ENCODE data around the gene NMB.
A peak's percentile ranks its signal among the peaks of the same experiment; 100 is the strongest.
"Not testable (repeated sequence)": the region's sequence is repeated elsewhere in the genome, so short reads cannot be mapped to it uniquely, and the experiment has no call there.

NMB gene

DNA sequence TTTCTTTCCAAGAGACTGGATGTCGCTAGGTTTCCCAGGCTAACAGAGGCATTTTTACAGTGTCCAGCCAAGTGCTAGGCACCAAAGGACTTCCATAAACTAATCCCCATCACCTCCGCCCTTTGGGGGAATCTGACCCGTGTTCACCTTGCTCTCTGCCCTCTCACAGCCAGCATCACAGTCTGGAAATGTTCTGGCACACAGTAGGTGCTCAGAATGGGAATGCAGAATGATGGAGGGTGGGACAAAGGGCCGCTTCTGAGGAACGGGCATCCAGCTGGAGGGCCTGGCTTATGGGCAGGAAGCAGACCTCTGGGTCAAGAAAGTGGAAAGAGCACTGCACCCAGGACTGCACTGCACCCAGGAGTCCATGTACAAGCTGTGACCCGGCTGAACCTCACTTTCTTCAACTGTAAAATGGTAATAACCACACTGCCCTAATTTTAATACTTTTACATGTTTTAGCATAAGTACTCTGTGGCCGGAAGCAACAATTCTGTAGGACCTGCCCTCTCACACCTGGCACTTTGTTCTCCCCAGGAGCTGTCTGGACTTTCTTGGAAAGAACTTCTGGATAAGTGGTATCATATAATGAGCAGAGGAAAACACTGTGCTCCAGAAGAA lies 901 bp upstream of the NMB start:
- intact Hi-C loops (cut with DNase I), result loop anchor here (10.0 kb wide), 1 partner anchor 286 kb away; no protein-coding TSS in a partner anchor

DNA sequence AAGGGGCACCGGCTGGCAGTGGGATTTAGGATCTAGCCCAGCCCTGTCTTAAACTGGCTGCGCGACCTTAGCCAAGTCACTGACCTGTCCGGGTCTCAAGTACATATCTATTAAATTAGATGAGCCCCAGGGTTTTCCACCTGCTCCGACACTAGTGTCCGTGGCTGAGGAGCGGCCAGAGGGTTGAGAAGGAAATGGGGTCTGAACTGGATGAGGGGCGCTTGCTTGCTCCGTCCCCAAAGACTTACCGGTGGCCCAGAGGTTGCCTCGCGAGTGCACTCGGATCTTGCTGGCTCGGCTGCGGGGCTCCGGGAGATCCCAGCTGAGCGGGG lies 285 bp downstream of the NMB start:
- intact Hi-C loops (cut with DNase I), result loop anchor here (10.0 kb wide), 1 partner anchor 287 kb away; no protein-coding TSS in a partner anchor
- DNase-seq, result no peak

More for the DNA sequence above, 901 bp upstream of the NMB start:
- DNase-seq, result no peak

DNA sequence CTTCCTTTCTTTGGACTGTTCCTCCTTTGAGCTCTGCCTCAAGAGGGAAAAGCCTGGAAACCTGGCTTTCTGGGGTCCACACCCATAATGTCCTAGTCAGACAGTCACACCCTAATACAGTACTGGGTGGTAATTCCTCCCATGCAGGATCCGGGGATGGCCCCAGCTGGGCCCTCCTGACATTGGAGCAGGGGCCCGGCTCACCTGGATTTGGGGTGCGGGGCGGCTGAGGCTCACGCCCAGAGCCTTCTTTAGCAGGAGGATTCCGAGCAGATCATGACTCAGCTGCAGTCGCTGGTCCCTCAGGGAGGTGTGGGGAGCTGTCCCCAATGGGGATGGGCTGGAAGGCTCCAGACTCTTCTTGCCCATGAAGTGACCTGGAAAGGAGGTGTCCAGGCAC lies 1.0 kb downstream of the NMB start:
- no peak for DNase-seq
- intact Hi-C loops (cut with DNase I), result loop anchor here (10.0 kb wide), 1 partner anchor 288 kb away; no protein-coding TSS in a partner anchor

DNA sequence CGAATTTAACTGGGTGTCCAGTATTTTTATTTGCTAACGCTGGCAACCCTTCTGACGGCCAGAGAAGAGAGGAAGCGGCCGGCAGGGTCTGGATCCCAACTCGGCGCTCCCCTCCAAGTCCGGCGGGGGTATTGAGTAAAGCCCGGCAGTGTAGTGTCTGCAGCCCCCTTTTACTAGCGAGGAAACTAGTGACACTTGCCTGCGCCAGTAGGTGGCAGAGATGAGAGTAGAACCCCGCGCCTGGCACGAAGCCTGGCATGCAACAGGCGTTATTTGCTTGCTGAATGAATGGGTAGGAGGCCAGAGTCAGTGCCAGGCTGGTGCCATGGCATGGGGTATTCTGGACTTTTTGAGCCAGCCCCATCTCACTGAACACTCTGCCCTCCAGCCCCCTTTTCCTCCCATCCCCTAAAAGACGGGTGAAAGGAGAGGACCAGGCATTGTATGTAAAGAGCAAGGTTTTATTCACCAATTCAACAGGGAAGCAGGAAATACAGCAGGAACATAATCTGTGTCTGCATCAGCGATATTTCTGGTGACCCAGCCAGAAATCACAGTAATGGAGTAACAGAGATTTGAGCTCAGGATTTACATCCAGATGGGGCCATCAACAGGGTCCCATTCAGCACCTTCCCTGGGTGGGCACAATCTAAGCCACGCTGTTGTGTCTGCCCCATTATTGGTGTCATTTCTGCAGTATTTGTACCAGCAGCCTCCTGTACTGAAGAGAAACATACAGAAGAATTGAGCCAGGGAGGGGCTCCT lies 3.1 kb downstream of the NMB start:
- intact Hi-C loops (cut with DNase I), result loop anchor here (5.0 to 10.0 kb wide), 3 partner anchors 62 to 290 kb away; partner anchors contain the start of genes SEC11A and ZNF592
- DNase-seq, result peak; percentile 81 to 95 (median 89)

DNA sequence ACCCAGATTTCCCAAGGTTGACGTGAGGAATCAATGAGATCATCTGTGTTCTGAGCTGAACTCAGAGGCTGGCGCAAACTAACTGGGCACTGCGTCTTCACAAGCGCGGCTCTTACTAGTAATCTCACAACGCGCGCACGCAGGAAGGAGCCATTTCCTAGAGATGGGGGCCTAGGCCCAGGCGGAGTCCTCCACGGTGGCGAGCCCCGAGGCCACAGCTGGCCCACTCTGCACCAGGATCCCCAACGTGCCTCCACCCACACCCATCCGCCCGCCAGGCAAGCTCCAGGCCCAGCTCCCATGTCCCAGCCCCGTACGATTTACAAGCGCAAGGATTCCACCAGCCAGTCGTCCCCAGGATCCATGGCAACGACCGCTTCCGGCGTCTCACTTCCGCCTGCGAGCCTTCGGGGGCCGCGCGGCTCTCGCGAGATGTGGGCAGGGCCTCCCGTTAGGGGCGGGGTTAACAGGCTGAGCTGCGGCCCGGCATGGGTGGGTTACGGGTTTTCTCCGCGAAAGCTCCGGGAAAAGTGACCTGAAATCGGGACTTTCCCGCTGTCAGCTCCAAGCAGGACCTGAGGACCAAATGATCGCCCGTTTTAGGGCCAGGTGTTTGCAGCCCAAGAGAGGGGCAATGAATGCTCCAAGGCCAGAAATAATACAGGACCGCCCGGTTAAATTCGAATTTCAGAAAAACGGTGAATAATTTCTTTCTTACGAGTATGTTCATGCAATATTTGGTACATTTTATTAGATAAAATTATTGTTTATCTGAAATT lies 3.9 kb downstream of the NMB start, which contains the start of gene WDR73:
Gene WDR73, minus strand, starts transcription at position 374 of the 779 bp plus-strand sequence. Its CDS starts 9 bp downstream, at position 365.
- intact Hi-C loops (cut with DNase I), result loop anchor here (5.0 to 10.0 kb wide), 3 partner anchors 63 to 291 kb away; partner anchors contain the start of genes SEC11A and ZNF592
- peak; percentile 97 to 100 (median 99) for DNase-seq

DNA sequence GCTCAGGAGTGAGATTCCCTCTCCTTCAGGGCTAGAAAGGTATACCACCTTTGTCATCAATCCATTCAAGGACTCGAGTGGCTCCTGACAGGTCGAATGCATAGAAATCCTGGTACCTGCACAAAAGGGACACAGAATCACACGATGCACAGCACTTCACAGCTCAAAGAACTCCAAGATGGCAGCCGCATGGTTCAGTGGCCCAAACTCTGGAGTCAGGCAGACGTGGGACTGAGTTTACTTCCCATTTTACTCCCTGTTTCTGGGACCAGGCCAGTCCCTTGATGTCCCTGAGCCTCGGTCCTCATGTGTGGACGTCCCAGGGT lies 4.5 kb downstream of the NMB start:
- intact Hi-C loops (cut with DNase I), result loop anchor here (5.0 to 10.0 kb wide), 3 partner anchors 64 to 291 kb away; partner anchors contain the start of genes SEC11A and ZNF592

DNA sequence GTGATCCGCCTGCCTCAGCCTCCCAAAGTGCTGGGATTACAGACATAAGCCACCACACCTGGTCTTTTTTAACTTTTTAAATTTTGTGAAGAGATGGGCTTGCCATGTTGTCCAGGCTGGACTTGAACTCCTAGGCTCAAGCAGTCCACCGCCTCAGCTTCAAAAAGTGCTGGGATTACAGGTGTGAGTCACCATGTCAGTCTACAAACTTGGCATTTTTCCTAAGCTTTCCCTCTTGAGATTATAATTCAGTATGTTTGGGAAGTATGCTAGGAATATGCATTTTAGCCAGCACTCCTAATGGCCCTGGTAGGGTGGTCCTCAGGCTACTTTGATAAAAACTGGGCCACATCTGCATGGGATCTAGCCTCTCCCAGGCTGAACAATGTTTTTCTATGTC lies 8.3 kb downstream of the NMB start:
- no peak for DNase-seq
- intact Hi-C loops (cut with DNase I), result loop anchor here (5.0 to 10.0 kb wide), 3 partner anchors 68 to 295 kb away; partner anchors contain the start of genes SEC11A and ZNF592

More for the DNA sequence above, 4.5 kb downstream of the NMB start:
- DNase-seq, result peak in 7 of 42 donors; percentile 16 to 53 (median 34)

DNA sequence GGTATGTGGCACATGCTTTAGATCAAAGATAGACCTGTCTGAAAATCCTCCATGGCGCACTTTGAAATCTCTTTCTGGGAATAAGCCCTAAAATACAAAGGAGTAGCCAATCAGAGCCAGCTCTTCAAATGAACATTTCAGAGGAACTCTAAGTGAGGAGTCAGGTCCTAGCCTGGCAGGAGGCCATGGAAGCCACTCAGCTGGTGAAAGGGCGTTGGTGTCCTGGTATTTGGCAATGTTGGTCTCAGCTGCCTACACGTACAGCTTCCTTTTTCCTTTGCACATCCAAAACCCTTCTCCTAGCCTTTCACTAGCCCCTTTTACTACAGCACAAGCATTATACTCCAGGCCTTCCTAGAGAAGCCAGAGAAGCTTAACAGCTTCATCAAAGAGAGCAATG lies 9.5 kb downstream of the NMB start:
- DNase-seq, result no peak
- intact Hi-C loops (cut with DNase I), result no loop called here

DNA sequence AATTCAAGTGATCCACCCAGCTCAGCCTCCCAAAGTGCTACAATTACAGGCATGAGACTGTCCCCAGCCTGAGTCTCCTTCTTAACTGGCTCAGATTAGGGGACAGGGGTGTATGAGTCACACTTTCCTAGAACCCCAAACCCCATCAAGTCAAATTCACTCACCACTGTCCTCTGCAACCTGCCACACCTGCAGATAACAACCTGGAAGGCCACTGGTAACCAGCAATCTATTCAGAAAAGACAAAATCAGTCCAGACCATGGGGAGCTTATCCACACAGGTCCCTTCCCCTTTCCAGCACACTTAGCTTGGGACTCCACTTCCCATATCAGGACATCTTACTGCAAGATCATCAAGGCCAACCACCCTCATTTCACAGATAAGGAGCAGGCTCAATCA lies 10.3 kb downstream of the NMB start:
- intact Hi-C loops (cut with DNase I), result no loop called here
- DNase-seq, result no peak

DNA sequence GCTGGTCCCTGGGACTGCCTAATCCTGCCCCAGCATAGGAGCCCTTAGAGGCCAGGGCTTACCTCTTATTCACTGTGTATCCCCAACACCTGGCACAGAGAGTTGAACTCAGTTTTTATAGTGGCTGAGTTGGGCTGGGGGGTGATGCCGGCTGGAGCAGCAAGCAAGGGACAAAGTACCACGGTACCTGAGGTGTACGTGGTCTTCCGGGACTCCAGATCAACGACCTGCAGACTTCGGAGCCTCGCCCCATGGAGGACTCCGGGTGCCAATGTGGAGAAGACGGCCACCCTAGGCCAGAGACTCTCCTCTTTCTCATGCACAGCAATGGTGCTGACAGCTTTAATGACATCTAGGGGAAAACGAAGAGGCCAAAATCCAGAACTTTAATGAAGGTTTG lies 12.0 kb downstream of the NMB start:
- no peak for DNase-seq
- intact Hi-C loops (cut with DNase I), result no loop called here

DNA sequence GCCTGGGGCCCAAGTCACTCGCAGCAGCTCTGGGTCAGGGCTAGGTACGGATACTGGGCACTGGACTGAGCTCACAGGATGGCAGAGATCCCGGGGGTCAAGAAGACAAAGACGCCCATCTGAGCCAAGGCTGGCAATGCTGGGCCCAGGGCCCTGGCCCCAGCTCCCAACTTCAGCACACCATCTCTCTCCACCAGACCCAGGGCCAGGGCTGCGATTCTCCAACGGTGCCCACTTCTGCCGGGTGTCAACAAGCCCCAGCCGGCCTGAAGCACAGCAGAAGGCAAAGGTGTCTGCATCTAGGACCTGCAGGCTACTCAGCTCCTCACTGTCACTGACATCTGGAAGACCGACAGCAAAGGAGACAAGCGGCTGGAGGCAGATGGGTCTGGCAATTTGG lies 12.5 kb downstream of the NMB start:
- intact Hi-C loops (cut with DNase I), result no loop called here
- peak in 7 of 42 donors; percentile 13 to 58 (median 21) for DNase-seq

DNA sequence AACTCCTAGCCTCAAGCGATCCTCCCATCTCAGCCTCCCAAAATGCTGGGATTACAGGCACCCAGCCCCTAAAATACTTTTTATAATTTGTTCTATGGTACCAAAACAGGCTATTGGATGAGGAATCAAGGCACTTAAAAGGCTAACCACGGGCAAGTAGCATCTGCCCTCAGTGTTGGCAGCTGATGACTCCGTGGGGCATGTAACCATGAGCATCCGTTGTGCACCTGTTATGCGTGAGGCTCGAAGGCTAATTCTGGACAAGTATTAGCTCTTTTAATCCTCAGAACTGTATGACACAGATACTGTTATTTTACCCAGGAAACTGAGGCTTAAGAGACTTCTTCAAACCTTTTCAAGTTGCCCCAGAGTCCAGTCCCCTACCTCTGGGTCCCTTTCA lies 14.2 kb downstream of the NMB start:
- peak in 1 of 42 donors; percentile 3 for DNase-seq
- intact Hi-C loops (cut with DNase I), result no loop called here

DNA sequence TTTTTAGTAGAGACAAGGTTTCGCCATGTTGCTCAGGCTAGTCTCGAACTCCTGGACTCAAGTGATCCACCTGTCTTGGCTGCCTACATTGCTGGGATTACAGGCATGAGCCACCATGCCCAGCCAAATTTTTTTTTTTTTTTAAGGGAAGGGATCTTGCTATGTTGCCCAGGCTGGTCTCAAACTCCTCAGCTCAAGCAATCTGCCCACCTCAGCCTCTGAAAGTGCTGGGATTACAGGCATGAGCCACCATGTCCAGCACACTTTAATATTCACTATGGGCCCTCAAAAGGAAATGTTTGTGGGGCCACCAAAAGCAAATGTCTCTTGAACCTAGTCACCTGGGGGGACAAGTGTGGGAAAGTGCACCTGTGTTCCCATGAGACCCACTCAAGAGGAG lies 15.4 kb downstream of the NMB start:
- intact Hi-C loops (cut with DNase I), result not testable (repeated sequence)

DNA sequence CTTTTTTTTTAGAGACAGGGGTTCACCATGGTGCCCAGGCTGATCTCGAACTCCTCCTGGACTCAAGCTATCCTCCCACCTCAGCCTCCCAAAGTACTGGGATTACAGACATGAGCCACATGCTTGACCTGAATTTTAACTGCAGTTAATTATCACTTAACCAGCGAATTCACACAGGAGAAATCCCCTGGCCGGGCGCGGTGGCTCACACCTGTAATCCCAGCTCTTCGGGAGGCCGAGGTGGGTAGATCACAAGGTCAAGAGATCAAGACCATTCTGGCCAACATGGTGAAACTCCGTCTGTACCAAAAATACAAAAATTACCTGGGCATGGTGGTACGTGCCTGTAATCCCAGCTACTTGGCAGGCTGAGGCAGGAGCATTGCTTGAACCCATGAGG lies 16.1 kb downstream of the NMB start:
- DNase-seq, result peak in 1 of 42 donors; percentile 33
- intact Hi-C loops (cut with DNase I), result not testable (repeated sequence)

More for the DNA sequence above, 15.4 kb downstream of the NMB start:
- peak in 1 of 42 donors; percentile 10 for DNase-seq

DNA sequence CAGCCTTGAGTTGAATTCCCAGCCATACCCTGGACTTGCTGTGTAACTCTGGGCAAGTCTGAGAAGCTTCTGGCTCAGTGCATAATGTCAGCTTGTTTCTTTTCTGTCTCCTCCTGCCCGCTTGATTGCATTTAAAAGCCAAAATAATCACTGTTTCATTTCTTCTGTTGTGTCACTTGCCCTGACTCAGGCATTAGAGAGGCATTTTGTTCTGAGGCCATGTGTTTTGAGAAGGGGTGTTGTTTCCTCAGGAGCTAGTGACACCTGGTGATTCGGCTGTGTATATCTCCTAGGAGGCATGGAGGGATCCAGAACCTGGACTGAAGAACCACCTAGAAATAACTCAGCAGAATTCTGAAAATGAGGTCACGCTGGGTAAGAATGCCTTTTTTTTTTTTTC lies 19.9 kb downstream of the NMB start:
- intact Hi-C loops (cut with DNase I), result no loop called here
- peak in 5 of 42 donors; percentile 21 to 58 (median 26) for DNase-seq

DNA sequence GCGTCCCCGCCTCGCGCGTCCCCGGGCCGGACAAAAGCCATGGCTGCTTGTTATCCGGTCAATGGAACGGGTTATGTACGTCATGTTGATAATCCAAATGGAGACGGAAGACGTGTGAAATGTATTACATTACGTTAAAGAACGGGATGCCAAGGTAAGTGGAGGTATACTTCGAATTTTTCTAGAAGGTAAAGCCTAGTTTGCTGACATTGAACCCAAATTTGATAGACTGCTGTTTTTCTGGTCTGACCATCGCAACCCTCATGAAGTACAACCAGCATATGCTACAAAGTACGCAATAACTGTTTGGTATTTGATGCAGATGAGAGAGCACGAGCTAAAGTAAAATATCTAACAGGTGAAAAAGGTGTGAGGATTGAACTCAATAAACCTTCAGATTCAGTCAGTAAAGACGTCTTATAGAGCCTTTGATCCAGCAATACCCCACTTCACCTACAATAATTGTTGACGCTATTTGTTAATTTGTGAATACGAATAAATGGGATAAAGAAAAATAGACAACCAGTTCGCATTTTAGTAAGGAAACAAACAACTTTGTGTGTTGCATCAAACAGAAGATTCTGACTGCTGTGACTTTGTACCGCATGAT lies 23.7 kb downstream of the NMB start:
- no peak for DNase-seq
- intact Hi-C loops (cut with DNase I), result loop anchor here (5.0 kb wide), 1 partner anchor 113 kb away; the partner anchor contains the start of gene ZNF592

DNA sequence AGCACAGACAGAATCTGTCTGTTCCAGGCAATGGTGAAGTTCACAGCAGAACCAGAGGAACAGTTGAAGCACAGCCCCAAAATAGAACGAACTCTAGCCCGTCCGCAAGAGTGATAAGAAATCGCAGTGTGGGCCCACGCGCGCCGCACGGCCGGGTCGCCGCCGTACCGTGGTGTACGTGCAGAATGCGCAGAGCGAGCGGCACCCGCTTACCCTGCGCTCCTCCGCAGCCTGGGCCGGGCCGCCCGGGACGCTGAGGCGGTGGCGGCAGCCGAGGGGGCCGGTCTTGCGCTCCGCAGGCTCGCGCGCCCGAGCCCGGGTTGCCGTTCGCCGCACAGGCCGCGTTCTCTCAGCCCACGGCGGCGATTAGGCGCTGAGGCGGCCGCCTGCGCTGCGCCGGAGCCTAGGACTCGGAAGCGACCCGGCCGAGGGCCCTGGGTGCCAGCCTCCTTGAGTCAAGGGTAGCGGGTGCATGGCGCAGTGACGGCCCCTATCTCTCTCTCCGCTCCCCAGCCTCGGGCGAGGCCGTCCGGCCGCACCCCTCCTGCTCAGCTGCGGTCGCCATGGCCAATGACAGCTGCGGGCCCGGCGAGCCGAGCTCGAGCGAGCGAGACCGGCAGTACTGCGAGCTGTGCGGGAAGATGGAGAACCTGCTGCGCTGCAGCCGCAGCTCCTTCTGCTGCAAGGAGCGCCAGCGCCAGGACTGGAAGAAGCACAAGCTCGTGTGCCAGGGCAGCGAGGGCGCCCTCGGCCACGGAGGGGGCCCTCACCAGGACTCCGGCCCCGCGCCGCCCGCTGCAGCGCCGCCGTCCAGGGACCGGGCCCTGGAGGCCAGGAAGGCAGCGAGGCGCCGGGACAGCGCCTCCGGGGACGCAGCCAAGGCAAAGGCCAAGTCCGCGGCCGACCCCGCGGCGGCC lies 24.4 kb downstream of the NMB start:
- peak; percentile 24 to 87 (median 70) for DNase-seq
- intact Hi-C loops (cut with DNase I), result loop anchor here (5.0 kb wide), 1 partner anchor 114 kb away; the partner anchor contains the start of gene ZNF592

Data from head of caudate nucleus (tissue), 42 donors.